Fibroblast of villous mesenchyme (primary cell): ENCODE results near the gene PTGFRN. TPM values are rescaled to one million over a fixed set of nuclear protein-coding genes. Genes with fewer than 3 reads are reported as not detected.

ENCODE experiments used
- DNase-seq: peaks from one replicate; pipeline ENCODE4 v3.0.0-alpha.2; 2010; ENCODE audit warnings: low read depth
- H3K4me3 ChIP-seq: 2 replicates; pipeline ENCODE4 v1.5.1; 2011; ENCODE audit warnings: low read depth, mild to moderate bottlenecking, low read length
- CTCF ChIP-seq: IDR thresholded peaks from 2 replicates; pipeline ENCODE4 v1.5.1; 2012; ENCODE audit warnings: low read depth, mild to moderate bottlenecking, low read length; ENCODE audit not compliant: insufficient read depth
- total RNA-seq: library from RNA; depleted of rRNA; stranded (reverse); fragments of >200 nt; gene quantifications from 2 replicates; pipeline ENCODE4 v1.2.3, GENCODE V29; 2012

The PTGFRN gene
- total RNA-seq, 1 donor = 22.9 TPM

GRCh38 chr1:116921301-116921885 lies 11.7 kb downstream of the PTGFRN start:
- H3K4me3 ChIP-seq = no peak overlapping the region

GRCh38 chr1:116921937-116922336 lies 12.2 kb downstream of the PTGFRN start:
- TF ChIP-seq CTCF = no peak
- no peak for DNase-seq
- H3K4me3 ChIP-seq = no peak overlapping the region

More at GRCh38 chr1:116921301-116921885, 11.7 kb downstream of the PTGFRN start:
- TF ChIP-seq CTCF = no peak
- DNase-seq = no peak

- TF ChIP-seq CTCF = no peak
- H3K4me3 ChIP-seq = no peak overlapping the region
- no peak for DNase-seq
Measured at GRCh38 chr1:116923421-116923820, 13.7 kb downstream of the PTGFRN start.

GRCh38 chr1:116927049-116927798 lies 17.5 kb downstream of the PTGFRN start:
- no peak for DNase-seq
- H3K4me3 ChIP-seq = no peak overlapping the region
- no peak for TF ChIP-seq CTCF

- DNase-seq = no peak
- TF ChIP-seq CTCF = no peak
Measured at GRCh38 chr1:116929961-116930592, 20.4 kb downstream of the PTGFRN start.

GRCh38 chr1:116931016-116931918 lies 21.6 kb downstream of the PTGFRN start:
- TF ChIP-seq CTCF = no peak
- no peak overlapping the region for H3K4me3 ChIP-seq
- no peak for DNase-seq

More at GRCh38 chr1:116929961-116930592, 20.4 kb downstream of the PTGFRN start:
- no peak overlapping the region for H3K4me3 ChIP-seq
